ENCODE results near the gene ITGA5. TPM values are rescaled to one million over a fixed set of nuclear protein-coding genes. Genes with fewer than 3 reads are reported as not detected.
"Not testable (repeated sequence)": the region's sequence is repeated elsewhere in the genome, so short reads cannot be mapped to it uniquely, and the experiment has no call there.

ITGA5 gene
- total RNA-seq, 1 experiment from 2014 or later: 219 TPM

DNA sequence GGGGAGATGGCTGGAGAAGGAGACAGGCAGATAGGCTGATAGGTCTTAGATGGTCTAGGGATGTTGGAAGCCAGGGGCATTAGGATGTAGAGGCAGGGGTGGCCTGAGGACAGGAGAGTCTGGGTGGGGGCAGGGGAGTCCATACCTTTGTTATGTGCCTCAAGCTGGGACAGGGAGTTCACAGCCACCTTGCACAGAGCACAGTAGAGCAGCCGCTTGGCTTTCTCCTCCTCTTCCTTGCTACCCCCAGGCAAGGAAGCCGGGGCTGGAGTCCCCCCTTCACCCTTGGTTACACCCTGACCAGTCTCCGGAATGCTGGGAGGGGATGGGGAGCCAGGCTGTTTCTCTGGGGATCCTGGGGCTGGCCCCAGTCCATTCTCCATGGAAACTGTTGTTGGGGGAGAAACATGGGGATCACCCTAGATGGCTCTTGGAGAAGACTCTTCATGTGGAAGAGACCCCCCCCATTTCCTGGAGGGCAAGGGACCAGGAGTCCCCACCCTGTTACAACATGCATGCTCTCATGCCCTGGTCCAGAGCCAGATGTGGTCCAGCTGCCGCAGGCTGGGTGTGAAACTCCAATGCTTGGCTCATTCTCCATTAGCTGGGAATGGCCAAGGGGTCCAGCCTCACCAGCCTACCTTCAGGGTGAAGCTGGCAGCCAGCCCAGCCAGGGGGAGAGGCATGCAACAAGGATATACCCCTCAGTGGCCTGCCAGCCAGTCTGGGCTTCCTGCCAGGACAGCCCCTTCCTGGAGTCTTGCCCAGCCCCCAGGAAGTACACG lies 47.5 kb downstream of the ITGA5 start:
- DNase-seq (ENCODE audit: low spot score): no peak

GRCh38 chr12:54370171-54370730 lies 48.8 kb downstream of the ITGA5 start:
- peak; percentile 73 for DNase-seq (ENCODE audit: low spot score)

- no peak for DNase-seq (ENCODE audit: low spot score)
Measured at GRCh38 chr12:54369597-54370131, 49.4 kb downstream of the ITGA5 start.

DNA sequence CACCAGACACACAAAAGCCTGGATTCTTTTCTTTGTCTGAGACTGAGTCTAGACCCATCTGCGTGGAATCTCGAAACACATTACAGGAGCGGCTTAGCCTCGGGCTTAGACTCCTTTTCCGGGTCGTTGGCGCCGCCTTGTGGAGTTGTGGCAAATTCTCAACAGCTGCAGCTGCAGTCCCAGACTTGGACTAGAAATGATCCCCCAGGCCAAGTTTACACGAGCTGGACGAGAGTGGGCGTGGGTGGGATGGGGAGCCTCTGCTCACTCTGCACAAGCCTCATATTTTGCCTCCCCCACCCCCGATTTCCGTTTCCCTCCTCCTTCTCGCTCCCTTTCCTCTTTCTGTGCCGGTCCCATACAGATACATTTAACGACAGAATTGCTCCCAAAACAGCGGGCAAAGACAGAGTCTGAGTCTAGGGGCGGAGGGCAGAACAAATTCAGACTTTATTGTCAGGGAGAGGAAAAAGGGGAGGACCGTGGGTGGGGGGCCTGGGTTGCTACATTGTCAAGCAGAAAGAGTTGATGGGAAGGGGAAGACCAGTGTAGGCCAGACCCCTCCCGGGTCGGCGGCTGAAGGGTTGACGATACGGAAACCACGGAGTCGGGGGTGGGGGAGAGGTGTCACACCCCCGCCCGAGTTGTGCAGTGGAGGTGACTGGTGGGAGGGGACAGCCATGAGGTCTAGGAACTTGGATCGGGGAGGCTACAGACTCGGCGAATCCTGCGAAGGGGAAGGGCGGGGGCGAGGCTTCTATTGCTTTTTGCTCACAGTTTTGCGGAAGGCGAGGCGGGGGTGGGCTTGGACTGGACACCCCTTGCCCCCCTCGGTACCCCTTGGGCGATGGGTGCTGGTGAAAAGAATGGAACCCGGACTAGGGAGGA lies 50.1 kb downstream of the ITGA5 start:
- peak; percentile 72 for DNase-seq (ENCODE audit: low spot score)

GRCh38 chr12:54368025-54368708 lies 50.9 kb downstream of the ITGA5 start:
- no peak for DNase-seq (ENCODE audit: low spot score)

- no peak for DNase-seq (ENCODE audit: low spot score)
Measured at GRCh38 chr12:54364413-54364812, 54.7 kb downstream of the ITGA5 start, which contains the start of gene GPR84. Gene GPR84 (minus strand): TSS chr12:54364486. CDS start chr12:54363851, 635 bp downstream.

GRCh38 chr12:54363618-54364017 lies 55.4 kb downstream of the ITGA5 start:
- no peak for DNase-seq (ENCODE audit: low spot score)

GRCh38 chr12:54363047-54363446 lies 56.0 kb downstream of the ITGA5 start:
- no peak for DNase-seq (ENCODE audit: low spot score)

DNA sequence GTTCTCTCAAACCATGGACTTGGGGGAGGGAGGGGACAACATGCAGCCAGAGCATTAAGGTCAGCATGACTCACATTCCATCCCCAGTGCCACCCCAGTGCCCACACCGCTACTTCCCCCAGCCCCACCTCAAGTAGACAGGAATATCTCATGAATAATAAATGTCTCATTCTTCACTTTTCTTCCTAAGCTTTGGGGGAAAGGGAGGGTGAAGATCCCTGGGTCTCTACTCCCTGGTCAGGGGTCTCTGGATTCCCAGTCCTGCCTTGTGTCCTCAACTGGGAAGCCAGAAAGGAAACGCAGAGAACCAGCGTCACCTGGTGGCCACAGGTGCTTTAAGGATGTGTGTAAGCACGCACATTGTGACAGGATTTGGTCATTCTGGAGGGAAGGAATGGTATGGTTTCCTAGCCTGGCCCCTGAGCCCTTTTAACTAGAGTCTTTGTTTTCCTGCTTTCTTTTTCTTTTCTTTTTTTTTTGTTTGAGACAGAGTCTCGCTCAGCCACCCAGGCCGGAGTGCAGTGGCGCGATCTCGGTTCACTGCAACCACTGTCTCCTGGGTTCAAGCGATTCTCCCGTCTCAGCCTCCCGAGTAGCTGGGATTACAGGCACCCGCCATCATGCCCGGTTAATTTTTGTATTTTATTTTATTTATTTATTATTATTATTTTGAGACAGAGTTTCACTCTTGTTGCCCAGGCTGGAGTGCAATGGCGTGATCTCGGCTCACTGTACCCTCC lies 58.2 kb downstream of the ITGA5 start:
- peak; percentile 82 for DNase-seq (ENCODE audit: low spot score)

DNA sequence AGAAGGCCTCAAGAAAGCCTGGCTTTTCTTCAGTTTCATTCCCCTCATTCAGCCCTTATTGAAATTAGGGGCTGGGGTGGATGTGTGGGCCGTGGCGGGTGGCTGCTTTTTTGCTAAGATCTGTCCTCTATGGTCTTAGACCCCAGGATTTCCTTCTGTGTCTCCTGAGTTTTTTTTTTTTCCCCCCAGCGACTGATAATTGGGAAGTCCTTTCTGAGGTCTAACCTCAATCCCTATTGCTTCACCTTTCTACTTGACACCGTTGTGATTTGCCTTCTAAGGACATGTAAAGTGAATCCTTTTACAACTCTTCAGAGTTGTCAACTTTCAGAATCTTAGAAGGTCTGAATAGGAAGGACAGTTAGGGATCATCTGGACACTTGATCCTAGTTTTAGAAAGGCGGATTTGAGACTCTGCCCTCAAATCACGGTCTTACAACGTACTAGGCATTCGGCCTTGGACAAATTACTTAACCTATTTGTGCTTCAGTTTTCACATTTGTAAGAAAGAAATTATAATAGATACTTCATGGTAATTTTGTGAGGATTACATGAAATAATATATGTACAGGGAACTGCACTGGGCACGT lies 59.2 kb downstream of the ITGA5 start:
- no peak for DNase-seq (ENCODE audit: low spot score)

- peak; percentile 97 for DNase-seq (ENCODE audit: low spot score)
Measured at GRCh38 chr12:54358945-54359761, 59.9 kb downstream of the ITGA5 start.

- DNase-seq (ENCODE audit: low spot score): no peak
Measured at GRCh38 chr12:54358191-54358944, 60.7 kb downstream of the ITGA5 start.

- DNase-seq (ENCODE audit: low spot score): no peak
Measured at GRCh38 chr12:54357506-54358190, 61.4 kb downstream of the ITGA5 start.

DNA sequence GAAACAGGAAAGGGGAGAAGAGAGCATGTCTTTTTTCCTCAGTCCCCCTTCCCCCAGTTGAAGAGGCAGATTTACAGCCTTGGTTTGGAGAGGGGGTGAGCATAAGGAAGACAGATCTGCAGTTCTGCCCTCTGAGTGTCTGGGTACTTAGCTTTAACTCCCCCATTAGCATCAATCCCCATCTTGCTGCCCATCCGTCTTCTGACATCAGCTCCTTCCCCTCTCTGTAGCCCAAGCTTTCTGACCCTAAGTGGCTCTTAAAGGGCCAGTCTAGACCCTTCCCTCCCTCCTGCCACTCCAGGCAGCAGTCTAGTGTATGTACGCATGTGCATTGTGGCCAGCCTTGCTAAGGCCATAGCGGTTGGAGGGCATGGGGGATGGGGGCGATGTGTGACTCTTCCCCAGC lies 62.1 kb downstream of the ITGA5 start:
- no peak for DNase-seq (ENCODE audit: low spot score)

DNA sequence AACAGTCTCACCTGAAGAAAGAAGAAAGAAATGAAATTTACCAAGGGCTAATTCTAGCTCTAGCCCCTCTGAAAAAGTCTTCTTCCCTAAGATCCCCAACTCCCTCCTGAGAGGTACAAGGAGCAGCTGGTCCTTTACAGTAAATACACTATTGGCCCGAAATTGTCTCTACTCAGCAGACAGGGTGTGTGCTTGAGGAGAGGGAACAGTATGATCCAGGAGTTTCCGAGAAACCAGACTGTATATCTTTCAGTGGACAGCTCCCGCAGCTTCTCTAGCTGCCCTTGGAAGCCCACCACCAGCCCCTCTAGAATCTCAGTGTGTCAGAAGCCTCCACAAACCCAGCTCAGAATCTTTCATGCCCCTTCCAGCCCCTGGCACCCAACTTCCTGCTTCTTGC lies 62.8 kb downstream of the ITGA5 start:
- no peak for DNase-seq (ENCODE audit: low spot score)

- DNase-seq (ENCODE audit: low spot score): no peak
Measured at GRCh38 chr12:54355104-54355815, 63.8 kb downstream of the ITGA5 start.

- not testable (repeated sequence) for DNase-seq (ENCODE audit: low spot score)
Measured at GRCh38 chr12:54354271-54354670, 64.8 kb downstream of the ITGA5 start.
